ENCODE measurements around the gene MAP1LC3B2.
A peak's percentile ranks its signal among the peaks of the same experiment; 100 is the strongest.

MAP1LC3B2 gene

GRCh38 chr12:116599285-116600136 lies 40.3 kb downstream of the MAP1LC3B2 start:
- ChIA-PET POLR2A (no interaction called here), CTCF (interaction anchor here (0.7 to 1.2 kb wide), 4 partner anchors 11 to 458 kb away, joined by 3 to 4 read pairs (median 3); no protein-coding TSS in a partner anchor)
- TF ChIP-seq SUZ12 (IDR thresholded peaks at IDR 0.05) (no peak), FOXM1 (IDR thresholded peaks at IDR 0.05; ENCODE audit: borderline replicate concordance) (no peak), ELF4 (IDR thresholded peaks at IDR 0.05) (no peak), NFRKB (IDR thresholded peaks at IDR 0.05) (no peak)
- DNase-seq (ENCODE audit: extremely low spot score), result peak; percentile 80

- CTCF ChIA-PET, result interaction anchor here (1.2 kb wide), 1 partner anchor 66 kb away, joined by 3 read pairs; no protein-coding TSS in a partner anchor
- TF ChIP-seq FOXA1 (IDR thresholded peaks at IDR 0.05) (no peak), SUZ12 (IDR thresholded peaks at IDR 0.05) (no peak), SP1 (IDR thresholded peaks at IDR 0.05) (no peak), NFRKB (IDR thresholded peaks at IDR 0.05) (no peak), HDGF (IDR thresholded peaks at IDR 0.05; ENCODE audit: borderline replicate concordance) (no peak), ELF4 (IDR thresholded peaks at IDR 0.05) (no peak), ZNF384 (IDR thresholded peaks at IDR 0.05) (no peak), FOXM1 (IDR thresholded peaks at IDR 0.05; ENCODE audit: borderline replicate concordance) (no peak), LEF1 (IDR thresholded peaks at IDR 0.05; ENCODE audit: borderline replicate concordance) (no peak), L3MBTL2 (conservative IDR thresholded peaks at IDR 0.05) (no peak), FOXK2 (IDR thresholded peaks at IDR 0.05) (no peak), BHLHE40 (IDR thresholded peaks at IDR 0.05; ENCODE audit: borderline replicate concordance) (no peak), TARDBP (IDR thresholded peaks at IDR 0.05) (no peak), ARNT (IDR thresholded peaks at IDR 0.05) (no peak), CTBP1 (IDR thresholded peaks at IDR 0.05; ENCODE audit: borderline replicate concordance) (no peak)
- TF ChIP-seq, protein P1, sequence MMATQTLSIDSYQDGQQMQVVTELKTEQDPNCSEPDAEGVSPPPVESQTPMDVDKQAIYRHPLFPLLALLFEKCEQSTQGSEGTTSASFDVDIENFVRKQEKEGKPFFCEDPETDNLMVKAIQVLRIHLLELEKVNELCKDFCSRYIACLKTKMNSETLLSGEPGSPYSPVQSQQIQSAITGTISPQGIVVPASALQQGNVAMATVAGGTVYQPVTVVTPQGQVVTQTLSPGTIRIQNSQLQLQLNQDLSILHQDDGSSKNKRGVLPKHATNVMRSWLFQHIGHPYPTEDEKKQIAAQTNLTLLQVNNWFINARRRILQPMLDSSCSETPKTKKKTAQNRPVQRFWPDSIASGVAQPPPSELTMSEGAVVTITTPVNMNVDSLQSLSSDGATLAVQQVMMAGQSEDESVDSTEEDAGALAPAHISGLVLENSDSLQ (IDR thresholded peaks at IDR 0.05), result no peak
- no peak for DNase-seq (ENCODE audit: extremely low spot score)
- POLR2A ChIA-PET, result no interaction called here
These were observed 42.1 kb downstream of the MAP1LC3B2 start for GRCh38 chr12:116600959-116601918.

DNA sequence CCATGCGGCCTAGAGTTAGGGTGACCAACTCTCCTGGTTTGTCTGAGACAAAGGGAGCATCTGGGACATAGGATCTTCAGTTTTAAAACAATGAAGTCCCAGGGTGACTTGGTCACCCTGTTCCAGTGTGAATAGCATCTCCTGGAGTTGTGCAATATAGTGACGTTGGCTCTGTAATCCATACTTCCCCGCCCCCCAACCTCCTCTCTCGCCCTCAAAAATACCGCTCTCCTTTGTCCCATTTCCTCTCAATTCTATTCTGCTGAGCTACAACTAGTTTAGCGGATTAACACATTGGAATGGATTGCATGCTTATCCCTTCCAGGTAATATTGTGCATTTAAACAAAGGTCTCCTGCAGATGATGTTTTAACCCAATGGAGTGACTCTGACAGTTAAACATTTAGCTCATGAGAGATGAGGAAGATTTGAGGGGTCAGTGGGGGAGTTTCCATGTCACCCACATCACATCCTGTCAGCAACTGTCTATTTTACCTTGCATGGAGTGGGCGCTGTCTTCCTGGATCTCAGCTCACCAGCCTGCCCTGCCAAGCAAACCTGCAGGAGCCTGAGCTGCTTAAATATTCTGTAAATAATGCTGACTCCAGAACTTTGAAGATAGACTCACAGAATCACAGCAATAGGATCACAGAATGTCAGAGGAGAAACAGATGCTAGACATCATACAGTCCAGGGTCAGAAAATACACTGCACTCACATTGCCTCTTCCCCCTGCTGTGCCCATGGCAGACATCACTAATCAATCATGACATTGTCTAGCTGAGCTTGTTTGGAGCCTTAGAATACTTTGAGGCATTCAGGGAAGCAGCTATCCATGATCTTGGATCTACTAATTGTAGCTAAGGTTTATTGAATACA lies 43.0 kb downstream of the MAP1LC3B2 start:
- TF ChIP-seq SUZ12 (IDR thresholded peaks at IDR 0.05) (no peak), SP1 (IDR thresholded peaks at IDR 0.05) (no peak), L3MBTL2 (conservative IDR thresholded peaks at IDR 0.05) (no peak)
- CTCF ChIA-PET, result interaction anchor here (0.5 to 0.6 kb wide), 2 partner anchors 11 to 331 kb away, joined by 3 to 4 read pairs; no protein-coding TSS in a partner anchor
- POLR2A ChIA-PET, result no interaction called here
- no peak for DNase-seq (ENCODE audit: extremely low spot score)

GRCh38 chr12:116603546-116604177 lies 44.5 kb downstream of the MAP1LC3B2 start:
- no peak for TF ChIP-seq FOXM1 (IDR thresholded peaks at IDR 0.05; ENCODE audit: borderline replicate concordance)
- TF ChIP-seq SP1 (IDR thresholded peaks at IDR 0.05), result no peak
- no peak for TF ChIP-seq HDGF (IDR thresholded peaks at IDR 0.05; ENCODE audit: borderline replicate concordance)
- TF ChIP-seq TARDBP (IDR thresholded peaks at IDR 0.05), result no peak
- no peak for TF ChIP-seq CTBP1 (IDR thresholded peaks at IDR 0.05; ENCODE audit: borderline replicate concordance)
- no peak for TF ChIP-seq NFRKB (IDR thresholded peaks at IDR 0.05)
- TF ChIP-seq, protein P1 (IDR thresholded peaks at IDR 0.05), result no peak
- no peak for TF ChIP-seq SUZ12 (IDR thresholded peaks at IDR 0.05)
- no peak for TF ChIP-seq LEF1 (IDR thresholded peaks at IDR 0.05; ENCODE audit: borderline replicate concordance)
- TF ChIP-seq ARNT (IDR thresholded peaks at IDR 0.05), result no peak
- no peak for TF ChIP-seq ELF4 (IDR thresholded peaks at IDR 0.05)
- no peak for TF ChIP-seq BHLHE40 (IDR thresholded peaks at IDR 0.05; ENCODE audit: borderline replicate concordance)
- no peak for TF ChIP-seq FOXA1 (IDR thresholded peaks at IDR 0.05)
- no peak for TF ChIP-seq ZNF384 (IDR thresholded peaks at IDR 0.05)
- TF ChIP-seq L3MBTL2 (conservative IDR thresholded peaks at IDR 0.05), result no peak
- TF ChIP-seq FOXK2 (IDR thresholded peaks at IDR 0.05), result no peak
- ChIA-PET CTCF (no interaction called here), POLR2A (no interaction called here)
- DNase-seq (ENCODE audit: extremely low spot score), result no peak

GRCh38 chr12:116604178-116604895 lies 45.2 kb downstream of the MAP1LC3B2 start:
- ChIA-PET CTCF (no interaction called here), POLR2A (no interaction called here)
- no peak for DNase-seq (ENCODE audit: extremely low spot score)
- TF ChIP-seq CTBP1 (IDR thresholded peaks at IDR 0.05; ENCODE audit: borderline replicate concordance), result no peak
- TF ChIP-seq, protein P1 (IDR thresholded peaks at IDR 0.05), result 0 out of 2 replicates have a peak, but pooled peaks have one; percentile 9
